ENCODE results near the gene KIAA0513.

KIAA0513 gene

DNA sequence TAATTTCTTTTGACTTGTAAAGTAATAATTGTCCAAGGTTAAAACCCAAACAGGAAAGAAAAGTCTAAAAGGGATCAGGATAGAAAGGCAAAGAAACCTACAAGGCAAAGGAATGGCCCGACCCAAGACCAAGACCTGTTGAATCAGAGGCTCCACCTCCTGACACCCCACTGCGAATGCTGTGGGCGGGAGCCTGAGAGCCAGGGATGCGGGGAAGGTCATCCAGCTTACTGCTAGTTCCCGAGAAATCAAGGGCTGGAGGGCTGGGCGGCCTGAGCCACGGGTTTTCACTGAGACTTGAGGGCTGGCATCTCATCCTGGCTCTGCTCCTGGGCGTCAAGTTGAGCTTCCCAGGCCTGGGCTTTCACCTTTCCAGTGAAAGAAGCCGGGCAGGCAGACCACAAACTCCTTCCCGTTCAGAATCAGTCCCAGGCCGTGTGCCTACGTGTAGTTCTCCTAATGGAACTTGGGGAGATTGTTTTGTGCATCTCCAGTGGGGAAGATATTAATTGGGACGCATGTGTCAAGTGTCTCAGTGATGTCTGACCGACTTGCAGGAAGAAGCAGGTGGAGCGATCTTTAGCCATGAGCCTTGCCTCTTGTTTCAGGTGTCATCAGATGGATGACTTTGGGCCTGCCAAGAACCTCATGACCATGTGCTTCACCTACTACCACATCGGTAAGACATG, 47.8 kb downstream of the KIAA0513 start:
- no peak for DNase-seq

DNA sequence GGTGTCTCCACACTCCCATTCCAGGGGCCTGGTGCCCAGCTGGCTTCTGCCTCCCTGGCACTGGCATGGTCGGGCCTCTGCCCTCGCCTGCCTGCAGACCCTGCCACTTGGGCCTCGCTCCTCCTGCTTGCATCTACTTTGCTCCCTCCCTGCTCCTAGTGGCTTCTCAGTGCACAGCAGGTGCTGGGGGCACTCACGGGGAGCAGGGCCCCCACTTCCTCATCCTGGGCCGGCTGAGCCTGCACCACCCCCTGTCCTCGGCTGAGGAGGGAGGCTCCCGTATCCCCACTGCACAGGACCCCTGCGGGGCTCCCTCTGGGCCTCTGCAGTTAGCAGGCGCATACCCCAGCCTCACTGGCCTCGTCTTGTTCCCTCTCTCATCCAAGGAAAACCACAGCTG, 49.4 kb downstream of the KIAA0513 start:
- no peak for DNase-seq

DNA sequence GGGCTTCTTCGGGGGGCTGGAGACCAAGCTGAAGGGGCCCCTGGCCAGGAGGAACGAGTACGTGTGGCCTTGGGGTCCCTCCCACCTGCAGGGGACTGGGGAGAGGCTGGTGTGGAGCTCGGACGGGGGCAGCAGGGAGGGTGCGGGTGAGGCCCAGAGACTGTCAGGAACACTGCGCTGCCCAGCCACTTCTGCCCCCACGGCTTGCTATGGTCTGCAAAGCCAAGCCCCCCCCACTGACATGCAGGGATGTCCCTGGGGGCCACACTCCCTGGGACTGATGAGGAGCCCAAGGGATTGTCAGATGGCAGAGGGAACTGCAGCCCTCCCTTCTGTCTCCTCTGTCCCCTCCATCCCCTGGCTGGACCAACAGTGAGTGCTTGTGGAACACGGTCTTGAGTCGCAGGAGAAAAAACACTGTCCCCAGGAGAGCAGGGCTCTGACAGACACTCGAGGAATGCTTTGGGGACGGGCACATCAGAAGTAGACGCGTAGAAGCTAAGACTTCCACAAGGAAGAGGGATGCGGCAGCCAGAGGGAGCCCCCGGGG, 50.1 kb downstream of the KIAA0513 start:
- no peak for DNase-seq

DNA sequence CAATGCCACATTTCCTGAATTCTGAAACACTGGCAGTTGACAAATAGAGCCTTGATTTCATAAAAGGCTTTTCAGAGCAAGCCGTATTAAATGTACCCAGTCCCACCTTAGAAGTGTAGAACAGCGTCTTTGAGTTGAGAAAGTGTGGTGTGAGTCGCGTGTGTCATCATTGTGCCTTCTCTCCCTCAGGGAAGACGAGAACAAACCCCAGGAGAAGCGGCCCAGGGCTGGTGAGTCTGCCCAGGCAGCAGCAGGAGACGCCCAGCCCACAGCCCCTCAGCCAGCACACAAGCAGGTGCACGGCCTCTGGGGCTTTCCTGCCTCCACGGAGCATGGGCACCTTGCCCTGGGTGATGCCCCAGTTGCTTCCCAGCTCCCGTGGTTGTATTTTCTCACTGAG, 50.6 kb downstream of the KIAA0513 start:
- DNase-seq = no peak

DNA sequence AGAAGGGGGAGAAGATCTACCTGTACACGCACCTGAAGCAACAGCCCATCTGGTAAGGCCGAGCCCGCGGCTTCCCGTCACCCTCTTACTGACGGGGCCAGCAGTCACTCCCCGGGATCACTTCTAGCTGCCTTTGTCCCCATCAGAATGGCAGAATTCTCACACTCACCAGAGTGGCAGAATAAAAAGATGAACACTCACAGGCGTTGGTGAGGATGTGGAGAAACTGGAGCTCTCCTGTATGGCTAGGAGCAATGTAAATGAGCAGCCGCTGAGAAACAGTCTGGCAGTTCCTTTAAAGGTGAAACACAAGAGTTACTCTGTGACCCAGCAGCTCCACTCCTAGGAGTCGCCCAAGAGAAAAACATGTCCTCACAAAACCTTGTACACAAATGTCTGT, 51.4 kb downstream of the KIAA0513 start:
- DNase-seq = no peak

DNA sequence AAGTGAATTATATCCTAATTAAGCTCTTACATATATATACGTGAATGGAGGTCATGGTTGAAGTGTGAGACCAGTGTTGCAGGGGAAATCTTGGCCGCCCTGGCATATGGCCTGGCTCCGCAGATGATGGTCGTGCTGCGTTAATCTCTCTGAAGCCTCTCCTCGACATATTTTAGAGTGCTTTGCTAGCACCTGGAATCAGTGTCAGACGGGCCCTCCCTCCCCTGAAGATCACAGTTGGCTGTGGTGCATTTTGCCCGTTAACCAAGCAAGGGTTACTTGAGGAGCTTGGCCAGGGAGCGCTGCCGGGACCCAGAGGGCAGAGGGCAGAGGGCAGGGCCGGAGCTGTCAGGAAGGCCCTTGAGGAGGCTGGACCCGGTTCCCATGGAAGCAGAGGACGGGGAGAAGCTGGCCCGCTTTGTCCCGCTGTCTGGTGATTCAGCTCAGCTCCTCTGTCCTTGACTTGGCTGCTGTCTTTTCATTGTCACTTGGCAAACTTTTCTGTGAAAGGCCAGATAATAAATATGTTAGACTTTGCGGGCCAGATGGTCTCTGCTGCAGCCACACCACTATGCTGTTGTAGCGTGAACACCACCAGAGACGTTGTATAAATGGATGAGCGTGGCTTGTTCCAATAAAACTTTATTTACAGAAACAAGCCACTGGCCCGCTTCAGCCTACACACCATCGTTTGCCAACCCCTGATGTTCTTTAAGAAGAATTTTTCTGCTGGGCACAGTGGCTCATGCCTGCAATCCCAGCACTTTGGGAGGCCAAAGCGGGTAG, 52.4 kb downstream of the KIAA0513 start:
- no peak for DNase-seq

DNA sequence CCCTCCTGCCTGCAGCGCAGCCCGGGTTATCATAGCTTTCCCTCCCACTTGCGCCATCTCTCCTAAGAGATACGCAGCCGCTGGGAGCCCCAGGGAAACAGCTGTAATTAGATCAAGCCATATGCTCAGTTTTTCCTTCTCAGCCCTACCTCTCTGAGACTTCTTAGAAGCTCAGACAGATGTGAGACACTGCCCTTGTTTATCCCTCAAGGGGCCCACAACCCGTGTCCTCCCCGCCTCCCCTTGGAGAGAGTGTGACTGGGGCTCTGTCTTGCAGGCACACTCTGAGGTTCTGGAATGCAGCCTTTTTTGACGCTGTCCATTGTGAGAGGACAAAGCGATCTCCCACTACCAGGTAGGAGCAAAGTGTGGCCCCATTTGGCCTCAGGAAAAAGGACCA, 53.4 kb downstream of the KIAA0513 start:
- no peak for DNase-seq

DNA sequence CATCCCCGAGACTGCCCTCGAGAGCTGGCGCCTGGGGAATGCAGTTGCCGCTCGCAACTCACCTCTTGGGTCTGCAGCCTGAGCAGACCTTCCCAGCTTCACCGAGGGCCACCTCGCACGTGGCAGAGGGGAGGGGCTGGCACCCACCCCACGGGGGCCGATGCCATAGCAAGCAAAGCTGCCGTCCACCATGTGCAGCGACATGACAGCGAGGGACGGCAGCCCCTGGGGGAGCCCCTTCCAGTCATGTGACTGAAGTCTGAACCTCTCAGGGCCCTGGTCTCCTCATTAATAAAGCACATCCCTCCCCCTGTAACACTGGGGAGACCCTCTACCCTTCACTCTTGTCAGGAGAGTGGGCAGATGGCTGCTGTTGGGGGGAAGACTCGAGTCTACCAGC, 54.2 kb downstream of the KIAA0513 start:
- DNase-seq = no peak

DNA sequence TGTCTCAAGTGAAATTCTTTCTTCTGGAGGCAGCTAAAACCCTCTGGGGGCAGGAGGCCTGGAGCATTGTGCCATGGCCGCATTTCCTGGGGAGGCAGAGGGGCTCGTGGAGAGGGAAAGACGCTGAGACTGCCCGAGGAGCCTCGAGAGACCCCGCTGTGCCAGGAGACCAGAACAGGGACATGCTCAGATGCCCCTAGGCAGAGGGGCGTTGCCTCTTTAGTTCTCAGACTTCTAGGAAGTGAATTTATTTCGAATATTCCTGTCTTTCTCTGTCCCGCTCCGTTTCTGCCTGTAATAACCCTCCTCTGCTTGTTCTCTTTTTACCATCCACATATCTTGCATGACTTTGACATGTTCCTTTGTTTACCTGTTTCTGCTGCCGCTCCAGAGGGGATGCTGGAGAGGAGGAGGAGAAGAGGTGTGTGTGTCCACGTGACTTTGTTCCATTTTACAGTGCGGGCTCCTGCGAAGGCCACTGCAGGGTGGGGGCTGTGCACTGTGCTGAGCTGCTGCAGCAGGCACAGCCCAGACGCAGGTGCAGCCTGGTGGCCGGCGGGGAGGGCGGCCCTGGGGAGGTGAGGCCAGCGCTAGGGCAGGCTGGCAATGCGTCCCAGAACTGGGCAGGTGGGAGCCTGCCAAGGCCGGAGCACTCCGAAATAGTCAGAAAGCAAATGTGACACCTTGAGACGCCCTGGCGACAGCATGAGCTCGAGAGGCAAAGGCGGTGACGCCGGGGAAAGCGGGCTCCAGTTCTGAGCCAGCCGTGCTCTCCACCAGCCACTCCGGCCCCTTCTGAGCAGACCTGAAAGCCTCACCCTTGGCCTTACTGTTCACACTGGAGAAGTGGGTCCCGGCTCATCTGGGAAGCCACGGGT, 54.8 kb downstream of the KIAA0513 start:
- DNase-seq = no peak

DNA sequence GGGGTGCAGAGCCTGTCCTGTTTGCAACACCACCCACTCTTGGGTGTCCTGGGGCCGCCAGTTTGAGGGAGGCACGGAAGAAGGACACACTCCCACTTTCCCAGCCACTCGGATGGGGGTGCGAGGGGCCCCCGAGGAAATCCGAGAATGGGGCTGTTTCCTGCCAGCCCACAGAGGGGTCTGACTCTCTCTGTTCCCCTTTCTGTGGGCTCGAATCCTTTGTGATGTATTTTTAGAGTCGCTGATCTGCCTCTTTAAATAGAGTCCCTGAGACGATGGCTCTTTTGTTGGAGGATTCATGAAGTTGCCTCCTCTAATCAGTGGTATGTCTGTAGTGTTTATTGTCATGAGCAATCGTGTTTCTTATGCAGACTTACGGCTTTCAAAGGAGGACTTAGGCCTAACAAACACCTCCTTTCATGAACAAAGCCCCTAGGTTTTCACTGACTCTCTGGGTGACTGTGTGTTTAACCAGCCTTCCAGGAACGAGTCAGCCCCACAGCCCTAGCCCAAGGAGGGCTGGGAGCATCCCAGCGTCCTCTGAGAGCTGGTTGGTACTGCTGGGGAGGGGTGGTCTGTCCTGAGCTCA, 55.5 kb downstream of the KIAA0513 start:
- peak; percentile 15 for DNase-seq

DNA sequence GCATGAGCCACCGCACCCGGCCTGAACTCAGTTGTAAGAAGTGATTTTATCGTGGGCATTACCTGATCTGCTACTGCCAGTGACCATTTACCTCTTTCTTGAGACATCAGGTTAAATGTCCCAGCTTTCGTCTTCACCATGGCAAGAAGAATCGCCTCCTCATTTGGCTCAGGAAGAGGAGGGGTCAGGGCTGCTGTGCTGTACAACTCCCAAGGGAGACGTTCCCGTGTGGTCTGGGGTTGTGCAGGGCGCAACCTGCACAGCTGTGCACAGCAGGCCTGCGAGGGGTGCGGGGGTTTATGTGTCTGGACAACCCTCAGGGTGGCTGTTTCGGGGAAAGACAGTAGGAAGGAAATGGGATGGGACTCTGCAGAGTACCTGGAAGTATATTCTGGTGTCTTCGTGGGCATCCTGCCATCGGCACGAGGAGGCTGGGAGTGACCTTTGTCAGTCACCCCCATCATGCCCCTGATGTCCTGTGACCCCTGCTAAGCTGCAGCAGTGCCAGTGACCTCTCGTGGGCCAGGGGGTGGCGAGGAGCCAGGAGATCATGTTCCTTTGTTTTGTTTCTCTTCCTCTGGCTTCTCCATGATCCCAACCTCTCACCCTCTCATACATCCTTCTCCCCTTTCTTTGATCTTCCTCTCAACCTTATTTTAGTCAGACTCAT, 57.4 kb downstream of the KIAA0513 start:
- no peak for DNase-seq

DNA sequence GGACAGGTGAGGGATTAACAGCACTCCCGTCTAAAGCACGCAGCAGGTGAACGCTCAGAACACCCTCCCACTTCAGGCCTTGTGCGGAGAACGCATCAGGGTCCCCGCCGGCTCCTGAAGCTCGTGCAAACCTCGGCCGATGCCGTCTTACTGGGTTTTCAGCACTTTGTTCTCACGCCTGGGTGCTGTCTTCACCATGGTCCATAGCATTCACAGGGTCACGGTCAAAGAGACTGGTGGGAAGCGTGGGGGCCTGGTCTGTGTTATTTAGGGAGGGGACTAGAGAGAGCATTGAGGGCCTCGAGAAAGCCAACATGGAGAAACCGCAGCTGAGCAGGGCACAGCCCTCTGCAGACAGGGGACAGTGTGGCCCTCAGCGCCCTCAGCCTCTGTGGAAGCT, 58.1 kb downstream of the KIAA0513 start:
- no peak for DNase-seq

DNA sequence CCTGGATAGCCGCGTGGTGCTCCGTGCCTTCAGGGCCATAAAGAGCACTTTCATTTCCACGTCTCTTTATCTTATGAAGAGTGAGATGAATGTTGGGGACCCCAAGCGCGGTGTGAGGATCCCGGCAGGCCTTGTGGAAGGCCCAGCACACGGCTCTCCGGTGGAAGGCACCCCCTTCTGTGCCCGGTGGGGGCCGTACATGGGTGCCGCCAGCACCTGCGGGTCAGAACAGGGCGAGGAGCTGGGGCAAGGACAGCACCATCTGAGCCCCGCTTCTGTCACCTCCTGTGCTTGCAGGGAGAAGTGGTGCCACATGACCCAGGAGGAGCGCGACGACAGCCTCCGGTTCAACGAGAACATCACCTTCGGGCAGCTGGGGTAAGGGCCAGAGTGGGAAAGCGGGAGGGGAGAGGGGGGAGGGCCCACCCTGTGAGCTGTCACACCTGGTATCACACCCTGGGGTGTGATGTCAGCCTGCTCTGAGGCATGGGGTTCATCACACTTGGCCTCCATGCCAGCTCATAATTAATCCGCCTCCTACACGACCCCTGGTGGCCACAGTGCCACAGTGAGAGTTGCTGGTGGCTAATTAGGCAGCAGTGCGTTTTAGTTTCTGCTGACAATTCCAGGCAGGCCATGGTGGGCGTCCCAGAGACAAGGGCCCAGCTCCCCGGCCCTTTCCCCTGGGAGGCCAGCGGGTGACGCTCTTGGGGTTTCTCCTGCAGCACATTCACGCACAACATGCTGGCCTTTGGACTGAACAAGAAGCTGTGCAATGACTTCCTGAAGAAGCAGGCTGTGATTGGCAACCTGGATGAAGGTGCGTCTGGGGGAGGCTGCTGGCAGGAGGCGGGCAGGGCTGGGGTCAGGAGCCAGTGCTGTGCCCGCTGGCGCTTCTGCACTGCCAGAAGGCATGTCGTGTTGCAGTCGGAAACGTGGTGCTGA, 59.0 kb downstream of the KIAA0513 start:
- DNase-seq = peak; percentile 43

DNA sequence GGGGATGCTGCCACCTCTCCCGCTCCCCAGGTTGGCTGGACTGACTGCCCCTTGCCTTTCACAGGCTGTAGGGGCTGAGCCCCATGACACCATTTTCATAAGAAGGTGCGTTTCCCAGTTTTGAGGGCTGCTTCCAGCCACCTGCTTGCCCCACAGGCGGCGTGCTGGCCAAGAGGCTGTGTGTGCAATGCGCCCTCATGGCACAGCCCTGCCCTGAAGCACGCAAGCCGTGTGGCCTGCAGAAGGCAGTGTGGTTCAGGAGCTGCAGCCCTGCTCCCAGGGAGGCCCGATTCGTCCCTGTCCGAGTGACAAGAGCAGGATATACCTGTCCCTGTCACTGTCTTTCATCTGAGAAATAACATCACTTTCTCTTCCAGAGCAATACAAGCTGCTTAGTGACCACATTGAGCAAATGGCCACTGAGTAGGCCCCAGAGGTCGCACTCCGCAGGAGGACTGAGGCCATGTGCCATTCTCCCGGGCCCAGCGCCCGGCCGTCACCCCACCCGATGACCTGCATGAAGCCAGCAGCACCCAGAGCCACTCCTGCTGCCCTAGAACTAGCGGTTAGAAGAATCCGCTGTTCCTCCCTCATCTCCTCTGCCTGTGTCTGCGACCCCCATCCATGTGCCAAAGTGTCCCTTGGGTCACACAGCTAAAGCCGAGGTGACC, 60.4 kb downstream of the KIAA0513 start:
- no peak for DNase-seq

DNA sequence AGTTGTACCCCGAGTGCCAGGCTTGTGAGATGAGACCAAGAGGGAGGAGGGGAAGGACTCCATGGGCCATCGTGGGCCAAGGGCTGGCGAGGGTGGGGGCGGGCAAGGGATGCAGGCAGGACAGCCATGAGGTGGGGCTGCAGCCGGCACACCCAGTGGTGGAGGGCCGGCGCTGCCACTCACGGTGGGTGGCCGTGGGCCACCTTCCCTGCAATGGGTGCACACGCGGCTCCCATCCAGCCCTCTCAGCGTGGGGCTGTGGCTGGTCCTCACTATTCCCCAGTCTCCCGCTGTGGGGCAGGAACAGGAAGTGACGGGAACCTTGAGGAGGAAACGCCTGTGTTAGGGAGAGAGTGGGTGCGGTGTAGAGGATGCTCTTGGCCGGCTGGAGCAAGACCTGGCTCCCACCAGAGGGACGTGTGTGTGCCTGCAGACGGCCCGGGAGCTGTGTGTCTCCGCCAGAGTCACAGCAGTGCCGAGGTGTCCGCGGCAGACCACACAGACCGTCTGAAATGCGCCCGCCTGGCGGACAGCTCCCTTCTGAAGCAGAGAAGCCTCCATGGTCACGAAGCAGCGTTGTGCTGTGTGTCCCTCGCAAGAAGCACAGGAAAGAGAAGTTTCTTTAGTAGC, 61.1 kb downstream of the KIAA0513 start:
- DNase-seq = no peak

DNA sequence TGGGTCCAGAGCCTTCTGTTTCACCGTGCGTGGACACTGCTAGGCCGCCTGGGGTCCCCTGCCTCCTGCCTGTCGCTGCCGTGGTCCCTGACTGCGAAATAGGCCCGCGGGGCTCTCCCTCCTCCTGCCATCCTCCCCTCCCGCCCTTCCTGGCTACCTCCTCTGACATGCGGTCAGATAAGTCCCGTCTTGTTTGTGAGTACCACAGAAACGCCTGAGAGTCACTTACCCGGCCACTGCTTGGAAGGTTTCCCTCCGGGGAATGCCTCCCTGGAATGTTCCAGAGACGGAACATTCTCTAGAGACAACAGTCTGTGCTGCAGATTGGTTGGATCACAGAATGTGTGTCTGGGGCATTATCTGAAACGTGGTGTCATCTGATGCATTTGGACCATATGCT, 61.9 kb downstream of the KIAA0513 start:
- no peak for DNase-seq

DNA sequence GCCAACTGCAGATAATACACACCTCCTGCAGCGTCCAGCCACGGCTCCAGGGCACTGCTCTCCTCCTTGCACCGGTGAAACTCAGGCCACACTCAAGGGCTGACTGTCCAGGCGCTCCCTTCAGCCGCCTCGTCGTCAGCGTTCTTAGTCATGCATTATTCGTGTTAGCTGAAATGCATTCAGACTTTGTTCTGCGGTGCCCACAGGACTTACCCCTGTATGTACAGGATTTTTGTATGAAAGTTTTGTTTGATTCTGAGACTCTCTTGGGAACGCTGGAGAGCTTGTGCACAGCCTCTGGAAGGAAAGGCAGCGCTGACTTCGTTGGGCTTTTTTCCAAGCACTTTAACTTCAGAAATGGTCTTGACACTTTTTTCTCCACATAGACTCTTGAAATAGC, 62.6 kb downstream of the KIAA0513 start:
- DNase-seq = no peak

DNA sequence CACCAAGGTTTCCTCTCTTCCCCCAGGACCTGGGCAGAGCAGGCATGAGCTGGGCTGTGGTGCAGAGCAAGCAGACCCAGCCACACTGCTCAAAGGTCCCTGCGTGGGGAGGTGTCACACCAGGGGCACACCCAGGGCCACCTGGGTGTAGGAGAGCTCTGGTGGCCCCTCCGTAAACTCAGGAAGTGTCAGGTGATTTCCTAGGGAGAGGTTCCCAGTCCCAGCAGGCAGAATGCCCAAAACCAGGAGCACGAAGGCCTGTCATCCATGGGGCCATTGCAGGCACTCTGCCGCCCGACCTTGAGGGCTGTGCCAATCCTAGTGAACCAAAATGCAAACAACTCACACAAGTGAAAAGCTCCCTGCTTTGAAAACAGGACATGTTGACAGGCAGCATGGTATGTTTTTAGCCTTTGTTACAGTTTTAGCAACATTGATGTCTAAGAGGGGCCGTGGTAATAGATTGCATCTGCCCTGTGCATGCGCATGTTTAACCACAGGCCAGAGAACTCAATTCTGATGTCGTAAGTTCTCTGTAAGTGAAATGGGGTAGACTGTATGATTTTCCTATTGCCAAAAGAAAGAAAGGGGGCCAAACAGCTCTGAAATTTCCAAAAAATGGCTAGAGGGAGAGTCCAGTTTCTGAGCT, 63.4 kb downstream of the KIAA0513 start:
- no peak for DNase-seq

DNA sequence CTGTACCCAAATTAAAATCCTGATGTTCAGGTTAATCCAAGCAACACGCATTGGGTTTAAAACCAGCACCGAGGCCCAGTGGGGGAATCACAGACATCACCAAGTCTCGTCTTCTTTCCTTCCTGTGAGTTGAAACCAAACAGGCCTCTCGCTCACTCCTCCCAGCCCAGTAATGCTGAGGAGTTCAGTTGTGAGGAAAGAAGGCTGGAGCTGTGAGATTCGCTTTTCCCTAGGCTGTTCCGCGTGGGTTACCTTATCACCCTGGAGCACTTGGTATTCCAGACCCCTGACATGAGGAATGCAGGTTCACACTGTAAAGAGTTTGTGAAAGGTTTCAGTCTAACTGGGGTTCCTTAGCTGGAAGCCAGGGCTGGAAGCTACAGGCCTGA, 63.9 kb downstream of the KIAA0513 start:
- DNase-seq = no peak

DNA sequence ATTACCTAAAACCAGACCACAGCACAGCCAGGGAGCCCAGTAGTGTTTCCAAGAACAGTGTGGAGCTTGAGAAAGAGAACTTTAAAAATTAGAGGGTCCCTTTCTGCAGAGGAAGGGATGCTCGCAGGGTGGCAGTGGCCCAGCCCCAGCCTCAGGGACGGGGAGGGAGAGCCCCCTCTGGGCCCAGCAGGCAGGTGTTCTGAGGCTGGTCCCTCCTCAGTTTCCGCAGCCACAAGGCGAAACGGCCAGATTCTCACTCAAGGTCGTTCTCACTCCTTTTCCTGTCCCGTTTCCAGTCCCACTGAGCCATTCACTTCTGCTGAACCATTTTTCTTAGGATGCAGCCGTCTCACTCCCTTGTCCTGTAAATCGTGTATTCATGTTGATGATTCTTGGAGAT, 64.7 kb downstream of the KIAA0513 start:
- no peak for DNase-seq

Data from KG1 (cell line).